ENCODE results near the gene NCKIPSD.

NCKIPSD gene

GRCh38 chr3:48678056-48678455 lies 7.7 kb downstream of the NCKIPSD start:
- no peak for DNase-seq

- DNase-seq: no peak
These were observed 11.2 kb downstream of the NCKIPSD start for GRCh38 chr3:48674505-48674904.

- no peak for DNase-seq
These were observed 13.2 kb downstream of the NCKIPSD start for GRCh38 chr3:48672522-48672921.

GRCh38 chr3:48664929-48665328 lies 20.8 kb downstream of the NCKIPSD start:
- no peak for DNase-seq

- DNase-seq: no peak
These were observed 21.4 kb downstream of the NCKIPSD start for GRCh38 chr3:48664313-48664644.

GRCh38 chr3:48663489-48664312 lies 22.0 kb downstream of the NCKIPSD start:
- DNase-seq: peak; percentile 91 to 94

- DNase-seq: peak; percentile 25 to 75
These were observed 22.8 kb downstream of the NCKIPSD start, which contains the start of gene CELSR3 for GRCh38 chr3:48662753-48663488. TSS of gene CELSR3 (minus strand) at chr3:48662886. CDS start at chr3:48662634, 252 bp downstream.

- DNase-seq: no peak
These were observed 23.5 kb downstream of the NCKIPSD start for GRCh38 chr3:48662145-48662752.

GRCh38 chr3:48661501-48662144 lies 24.1 kb downstream of the NCKIPSD start:
- DNase-seq: no peak

- no peak for DNase-seq
These were observed 24.8 kb downstream of the NCKIPSD start for GRCh38 chr3:48660800-48661400.

GRCh38 chr3:48656841-48657281 lies 28.9 kb downstream of the NCKIPSD start:
- no peak for DNase-seq

- DNase-seq: no peak
These were observed 29.5 kb downstream of the NCKIPSD start for GRCh38 chr3:48656061-48656840.

- DNase-seq: no peak
These were observed 30.1 kb downstream of the NCKIPSD start for GRCh38 chr3:48655606-48656005.

- no peak for DNase-seq
These were observed 30.7 kb downstream of the NCKIPSD start for GRCh38 chr3:48655063-48655462.

- DNase-seq: no peak
These were observed 32.6 kb downstream of the NCKIPSD start for GRCh38 chr3:48652923-48653715.

- no peak for DNase-seq
These were observed 33.9 kb downstream of the NCKIPSD start for GRCh38 chr3:48651771-48652170.

GRCh38 chr3:48650723-48651122 lies 35.0 kb downstream of the NCKIPSD start:
- DNase-seq: no peak

- no peak for DNase-seq
These were observed 37.4 kb downstream of the NCKIPSD start for GRCh38 chr3:48648188-48648850.

- DNase-seq: no peak
These were observed 38.0 kb downstream of the NCKIPSD start for GRCh38 chr3:48647714-48648113.

Measured in NCI-H187 (cell line).